Measurements from ENCODE around the gene FOXP1. TPM values are rescaled to one million over a fixed set of nuclear protein-coding genes. Genes with fewer than 3 reads are reported as not detected.

FOXP1 gene
- total RNA-seq, 1 donor from 2014 or later: 107 TPM

GRCh38 chr3:71618538-71618937, 35.0 kb upstream of the FOXP1 start:
- DNase-seq (ENCODE audit: low read depth) (no peak), FAIRE-seq (no peak)
- Histone ChIP-seq H3K27ac (ENCODE audit: low read depth, low read length) (no peak overlapping the region), H3K4me2 (ENCODE audit: low read length) (no peak overlapping the region), H2AFZ (ENCODE audit: low read depth, low read length) (no peak overlapping the region), H3K79me2 (ENCODE audit: insufficient read depth, low read length) (no peaks in the 10 kb centered on the region), H3K4me1 (ENCODE audit: insufficient read depth, low read length) (no peaks in the 10 kb centered on the region), H3K27me3 (ENCODE audit: insufficient read depth, low read length) (peaks cover 2% of the 10 kb centered on the region), H4K20me1 (ENCODE audit: insufficient read depth, low read length) (no peaks in the 10 kb centered on the region), H3K9ac (ENCODE audit: low read length) (no peak overlapping the region), H3K36me3 (ENCODE audit: insufficient read depth, low read length) (no peaks in the 10 kb centered on the region), H3K9me3 (ENCODE audit: insufficient read depth, low read depth, low read length) (no peaks in the 10 kb centered on the region), H3K4me3 (ENCODE audit: insufficient read depth, low read depth, low read length) (no peak overlapping the region)
- Mint-ChIP-seq H3K36me3 (ENCODE audit: low read depth, unreplicated experiment) (no peaks in the 10 kb centered on the region), H3K9me3 (ENCODE audit: unreplicated experiment) (peaks cover 1% of the 10 kb centered on the region), H3K4me3 (ENCODE audit: unreplicated experiment) (no peak overlapping the region), H3K27me3 (ENCODE audit: low read depth, unreplicated experiment) (peaks cover 20% of the 10 kb centered on the region), H3K4me1 (ENCODE audit: low read depth, unreplicated experiment) (peaks cover 1% of the 10 kb centered on the region), H3K27ac (ENCODE audit: unreplicated experiment) (no peak overlapping the region)
- TF ChIP-seq, protein P1, sequence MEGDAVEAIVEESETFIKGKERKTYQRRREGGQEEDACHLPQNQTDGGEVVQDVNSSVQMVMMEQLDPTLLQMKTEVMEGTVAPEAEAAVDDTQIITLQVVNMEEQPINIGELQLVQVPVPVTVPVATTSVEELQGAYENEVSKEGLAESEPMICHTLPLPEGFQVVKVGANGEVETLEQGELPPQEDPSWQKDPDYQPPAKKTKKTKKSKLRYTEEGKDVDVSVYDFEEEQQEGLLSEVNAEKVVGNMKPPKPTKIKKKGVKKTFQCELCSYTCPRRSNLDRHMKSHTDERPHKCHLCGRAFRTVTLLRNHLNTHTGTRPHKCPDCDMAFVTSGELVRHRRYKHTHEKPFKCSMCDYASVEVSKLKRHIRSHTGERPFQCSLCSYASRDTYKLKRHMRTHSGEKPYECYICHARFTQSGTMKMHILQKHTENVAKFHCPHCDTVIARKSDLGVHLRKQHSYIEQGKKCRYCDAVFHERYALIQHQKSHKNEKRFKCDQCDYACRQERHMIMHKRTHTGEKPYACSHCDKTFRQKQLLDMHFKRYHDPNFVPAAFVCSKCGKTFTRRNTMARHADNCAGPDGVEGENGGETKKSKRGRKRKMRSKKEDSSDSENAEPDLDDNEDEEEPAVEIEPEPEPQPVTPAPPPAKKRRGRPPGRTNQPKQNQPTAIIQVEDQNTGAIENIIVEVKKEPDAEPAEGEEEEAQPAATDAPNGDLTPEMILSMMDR (IDR thresholded peaks at IDR 0.05; ENCODE audit: insufficient read depth, low read depth, low read length): no peak
- TF ChIP-seq EZH2 (IDR thresholded peaks at IDR 0.05; ENCODE audit: insufficient read depth, low read length): no peak

- peaks cover 20% of the 10 kb centered on the region for H3K27me3 Mint-ChIP-seq (ENCODE audit: low read depth, unreplicated experiment)
- no peaks in the 10 kb centered on the region for H3K36me3 Mint-ChIP-seq (ENCODE audit: low read depth, unreplicated experiment)
- Histone ChIP-seq H3K4me1 (ENCODE audit: insufficient read depth, low read length) (no peaks in the 10 kb centered on the region), H3K27ac (ENCODE audit: low read depth, low read length) (no peak overlapping the region), H3K4me3 (ENCODE audit: insufficient read depth, low read depth, low read length) (no peak overlapping the region), H3K4me2 (ENCODE audit: low read length) (no peak overlapping the region), H3K9me3 (ENCODE audit: insufficient read depth, low read depth, low read length) (no peaks in the 10 kb centered on the region), H4K20me1 (ENCODE audit: insufficient read depth, low read length) (no peaks in the 10 kb centered on the region), H3K9ac (ENCODE audit: low read length) (no peak overlapping the region), H3K79me2 (ENCODE audit: insufficient read depth, low read length) (no peaks in the 10 kb centered on the region), H3K36me3 (ENCODE audit: insufficient read depth, low read length) (no peaks in the 10 kb centered on the region), H3K27me3 (ENCODE audit: insufficient read depth, low read length) (no peaks in the 10 kb centered on the region), H2AFZ (ENCODE audit: low read depth, low read length) (no peak overlapping the region)
- DNase-seq (ENCODE audit: low read depth) (no peak), FAIRE-seq (no peak)
- H3K4me3 Mint-ChIP-seq (ENCODE audit: unreplicated experiment): no peak overlapping the region
- H3K9me3 Mint-ChIP-seq (ENCODE audit: unreplicated experiment): no peaks in the 10 kb centered on the region
- H3K27ac Mint-ChIP-seq (ENCODE audit: unreplicated experiment): no peak overlapping the region
- H3K4me1 Mint-ChIP-seq (ENCODE audit: low read depth, unreplicated experiment): peaks cover 1% of the 10 kb centered on the region
- TF ChIP-seq, protein P1 (IDR thresholded peaks at IDR 0.05; ENCODE audit: insufficient read depth, low read depth, low read length): no peak
- no peak for TF ChIP-seq EZH2 (IDR thresholded peaks at IDR 0.05; ENCODE audit: insufficient read depth, low read length)
Measured at GRCh38 chr3:71616571-71617021, 33.1 kb upstream of the FOXP1 start.

DNA sequence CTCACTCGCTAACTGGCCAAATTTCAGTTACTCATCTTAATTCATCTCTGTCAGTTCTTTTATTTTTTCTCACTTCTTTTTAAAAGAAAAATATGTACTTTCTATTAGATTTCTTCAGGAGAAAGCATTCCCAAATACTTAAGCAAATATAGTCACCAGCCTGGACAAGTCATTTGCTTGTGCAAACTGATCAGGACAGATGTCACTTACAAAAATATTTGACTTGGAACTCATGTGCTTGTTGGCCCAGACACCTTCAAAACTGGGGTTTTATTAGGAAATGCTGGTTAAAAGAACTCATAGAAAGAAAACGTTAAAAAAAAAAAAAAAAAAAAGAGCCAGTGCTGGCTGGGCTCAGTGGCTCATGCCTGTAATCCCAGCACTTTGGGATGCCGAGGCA, 31.3 kb upstream of the FOXP1 start:
- H3K4me3 Mint-ChIP-seq (ENCODE audit: unreplicated experiment): no peak overlapping the region
- no peak overlapping the region for H3K4me3 ChIP-seq (ENCODE audit: insufficient read depth, low read depth, low read length)
- no peaks in the 10 kb centered on the region for H3K36me3 Mint-ChIP-seq (ENCODE audit: low read depth, unreplicated experiment)
- H3K27me3 Mint-ChIP-seq (ENCODE audit: low read depth, unreplicated experiment): peaks cover 13% of the 10 kb centered on the region
- no peaks in the 10 kb centered on the region for H3K79me2 ChIP-seq (ENCODE audit: insufficient read depth, low read length)
- H2AFZ ChIP-seq (ENCODE audit: low read depth, low read length): no peak overlapping the region
- FAIRE-seq: no peak
- H3K9me3 ChIP-seq (ENCODE audit: insufficient read depth, low read depth, low read length): no peaks in the 10 kb centered on the region
- H3K4me2 ChIP-seq (ENCODE audit: low read length): no peak overlapping the region
- no peak for DNase-seq (ENCODE audit: low read depth)
- H3K4me1 Mint-ChIP-seq (ENCODE audit: low read depth, unreplicated experiment): peaks cover 1% of the 10 kb centered on the region
- no peaks in the 10 kb centered on the region for H3K9me3 Mint-ChIP-seq (ENCODE audit: unreplicated experiment)
- no peak overlapping the region for H3K9ac ChIP-seq (ENCODE audit: low read length)
- H3K27ac ChIP-seq (ENCODE audit: low read depth, low read length): no peak overlapping the region
- no peaks in the 10 kb centered on the region for H3K36me3 ChIP-seq (ENCODE audit: insufficient read depth, low read length)
- no peak overlapping the region for H3K27ac Mint-ChIP-seq (ENCODE audit: unreplicated experiment)
- no peaks in the 10 kb centered on the region for H3K27me3 ChIP-seq (ENCODE audit: insufficient read depth, low read length)
- no peaks in the 10 kb centered on the region for H4K20me1 ChIP-seq (ENCODE audit: insufficient read depth, low read length)
- H3K4me1 ChIP-seq (ENCODE audit: insufficient read depth, low read length): no peaks in the 10 kb centered on the region
- TF ChIP-seq, protein P1 (IDR thresholded peaks at IDR 0.05; ENCODE audit: insufficient read depth, low read depth, low read length): no peak
- no peak for TF ChIP-seq EZH2 (IDR thresholded peaks at IDR 0.05; ENCODE audit: insufficient read depth, low read length)

Data from astrocyte (in vitro differentiated cells and primary cell).